Measurements from ENCODE around the gene NKD1.

NKD1 gene

DNA sequence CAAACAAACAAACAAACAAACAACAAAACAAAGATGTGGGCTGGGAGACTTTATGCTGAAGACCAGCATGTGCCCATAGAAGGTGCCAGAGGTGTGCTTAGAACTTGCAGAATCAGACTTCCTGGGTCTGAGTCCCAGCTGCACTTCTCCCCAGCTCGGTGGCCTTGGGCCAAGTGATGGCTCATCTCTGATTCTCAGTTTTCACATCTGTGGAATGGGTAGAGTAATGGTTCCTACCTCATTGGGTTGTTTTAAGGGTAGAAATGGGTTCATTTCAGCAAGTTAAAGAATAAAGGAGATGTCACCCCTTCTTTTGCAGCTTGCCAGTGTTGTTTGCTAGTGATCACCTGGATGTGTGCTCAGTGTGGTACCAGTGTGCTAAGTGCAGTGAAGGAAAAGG is 10.7 kb downstream of the NKD1 start:
- DNase-seq (ENCODE audit: low spot score), result no peak

DNA sequence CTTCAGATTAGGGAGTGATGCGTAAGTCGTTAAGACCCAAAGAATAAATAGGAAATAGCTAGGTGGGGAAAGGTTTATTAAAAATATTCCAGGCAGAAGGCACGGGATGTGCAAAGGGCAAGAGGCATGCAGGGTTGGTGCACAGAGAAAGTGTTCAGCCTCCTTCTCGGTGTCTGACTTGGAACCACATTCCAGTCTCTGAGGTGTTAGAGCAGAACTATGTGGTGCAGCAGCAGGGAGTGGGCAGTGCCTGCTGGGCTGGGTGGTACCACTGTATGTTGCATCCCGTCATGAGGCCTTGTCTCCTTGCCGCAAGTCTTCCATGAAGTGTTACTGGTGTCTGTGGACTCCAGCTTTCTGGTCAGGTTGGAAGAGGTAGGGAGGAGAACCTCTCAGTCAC is 11.1 kb downstream of the NKD1 start:
- DNase-seq (ENCODE audit: low spot score), result no peak

DNA sequence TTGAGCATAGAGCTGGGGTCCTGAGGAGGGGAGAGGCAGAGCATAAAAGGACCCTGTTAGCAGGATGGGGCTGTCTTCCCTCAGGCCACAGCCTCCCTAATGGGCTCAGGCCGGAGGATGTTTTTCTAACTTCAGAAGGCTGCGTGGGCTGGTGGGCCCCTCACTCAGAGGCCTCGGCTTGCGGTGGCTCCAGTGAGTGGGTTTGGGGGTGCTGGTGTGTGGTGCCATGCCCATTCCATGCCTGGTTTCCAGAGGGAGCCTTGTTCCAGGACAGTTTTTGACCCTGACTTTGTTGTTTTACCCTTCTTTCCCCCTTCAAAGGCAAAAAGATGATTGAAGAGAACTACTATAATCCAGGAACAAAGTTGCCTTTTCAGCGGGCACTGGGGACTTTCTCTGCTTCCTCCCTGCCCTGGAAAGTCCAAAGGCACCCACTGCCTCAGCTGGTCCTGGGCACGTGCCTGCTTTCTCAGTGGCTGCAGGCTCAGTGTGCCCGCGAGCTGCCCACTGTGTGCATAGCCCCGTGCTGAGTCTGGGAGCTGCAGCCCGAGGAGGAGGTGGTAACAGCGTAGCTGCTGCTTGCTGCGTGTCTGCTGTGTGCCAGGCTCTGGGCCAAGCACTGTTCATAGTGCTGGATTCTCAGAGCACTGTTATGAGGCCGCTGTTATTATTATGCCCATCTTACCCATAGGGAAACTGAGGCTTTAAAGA is 11.8 kb downstream of the NKD1 start:
- DNase-seq (ENCODE audit: low spot score), result no peak

DNA sequence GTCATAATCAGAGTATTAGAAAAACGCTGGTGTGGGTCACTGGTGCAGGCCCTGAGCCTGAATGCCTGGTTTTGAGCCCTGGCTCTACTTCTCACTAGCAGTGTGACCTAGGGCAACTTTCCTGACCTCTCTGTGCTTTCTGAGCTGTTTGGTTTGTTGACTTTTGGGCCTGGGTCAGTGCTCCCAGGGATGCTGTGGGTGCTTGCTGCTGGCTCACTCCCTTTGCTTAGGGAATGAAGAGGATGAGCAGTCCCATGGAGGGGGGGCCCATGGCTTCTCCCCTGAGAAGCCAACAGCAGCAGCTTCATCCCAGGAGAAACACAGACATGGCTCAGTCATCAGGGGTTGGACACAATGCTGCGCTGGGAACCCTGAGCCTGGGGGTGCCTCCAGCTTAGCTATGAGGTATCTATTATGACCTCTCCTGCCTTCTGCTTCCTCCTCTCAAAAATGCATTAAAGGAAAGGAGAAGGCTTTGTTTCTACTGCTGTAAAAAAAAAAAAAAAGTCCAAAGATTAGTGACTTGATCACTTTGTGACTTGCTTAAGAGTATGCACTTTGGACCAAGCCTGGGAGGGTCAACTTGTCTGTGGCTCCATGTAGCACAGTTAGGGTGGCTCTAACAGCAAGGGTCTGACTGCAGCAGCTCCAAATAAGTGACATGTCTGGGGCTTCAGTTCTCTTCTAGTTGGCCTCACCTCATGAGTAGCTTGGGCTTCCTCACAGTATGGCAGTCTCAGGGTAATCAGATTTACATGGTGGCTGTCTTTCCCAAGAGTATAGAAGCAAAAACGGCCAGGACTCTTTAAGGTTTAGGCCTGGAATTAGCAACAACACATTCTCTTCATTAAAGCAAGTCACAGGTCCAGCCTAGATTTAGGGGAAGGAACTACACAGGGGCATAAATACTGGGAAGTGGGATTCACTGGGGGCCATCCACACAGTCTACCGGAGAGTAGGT is 13.0 kb downstream of the NKD1 start:
- no peak for DNase-seq (ENCODE audit: low spot score)

DNA sequence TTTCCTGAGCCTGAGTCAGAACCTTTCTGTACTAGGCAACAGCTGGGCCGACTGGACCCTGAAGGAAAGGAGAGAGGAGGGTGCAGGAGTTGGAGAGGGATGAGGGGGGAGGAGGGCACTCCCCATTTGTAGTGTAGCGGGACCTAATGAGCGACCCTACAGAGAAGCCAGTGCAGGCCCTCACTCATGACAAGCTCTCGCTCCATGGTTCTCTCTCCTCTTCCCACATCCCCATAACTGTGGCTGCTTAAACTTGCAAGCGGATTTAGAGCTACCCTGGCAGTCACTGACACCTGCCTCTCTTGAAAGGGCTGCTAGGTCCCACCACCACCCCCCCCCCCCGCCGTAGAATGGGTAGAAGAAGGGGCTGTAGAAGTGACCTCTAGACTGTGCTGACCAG is 14.5 kb downstream of the NKD1 start:
- no peak for DNase-seq (ENCODE audit: low spot score)

DNA sequence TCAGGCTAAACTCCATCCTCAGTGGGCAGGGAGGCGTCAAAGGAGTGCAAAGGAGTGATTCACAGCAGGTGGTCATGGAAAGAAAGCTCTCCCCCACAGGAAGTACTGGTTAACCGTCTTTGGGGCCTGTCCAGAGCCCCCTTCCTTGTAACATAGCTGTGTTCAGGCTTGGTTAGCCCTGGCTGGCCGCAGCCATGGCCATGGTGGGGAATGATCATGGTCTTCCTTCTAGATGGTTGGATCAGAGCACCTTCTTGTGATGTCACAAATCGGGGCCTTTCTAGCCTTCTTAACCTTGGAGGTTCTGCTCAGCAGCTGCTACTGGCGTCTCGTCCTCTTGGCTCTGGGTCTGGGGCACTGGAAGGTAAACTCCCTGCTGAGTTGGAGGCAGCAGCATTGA is 15.8 kb downstream of the NKD1 start:
- DNase-seq (ENCODE audit: low spot score), result no peak

DNA sequence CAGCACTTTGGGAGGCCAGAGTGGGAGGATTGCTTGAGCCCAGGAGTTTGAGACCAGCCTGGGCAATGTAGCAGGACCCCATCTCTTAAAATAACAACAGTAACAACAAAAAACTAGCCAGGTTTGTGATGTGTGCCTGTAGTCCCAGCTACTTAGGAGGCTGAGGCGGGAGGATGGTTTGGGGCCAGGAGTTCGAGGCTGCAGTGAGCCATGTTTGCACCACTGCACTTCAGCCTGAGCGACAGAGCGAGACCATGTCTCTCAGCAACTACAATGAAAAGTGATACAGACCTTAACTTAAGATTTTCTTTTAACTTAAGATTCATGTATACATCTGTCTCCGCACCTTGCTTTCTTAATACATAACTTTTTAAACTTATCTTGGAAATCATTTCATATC is 17.2 kb downstream of the NKD1 start:
- DNase-seq (ENCODE audit: low spot score), result no peak

DNA sequence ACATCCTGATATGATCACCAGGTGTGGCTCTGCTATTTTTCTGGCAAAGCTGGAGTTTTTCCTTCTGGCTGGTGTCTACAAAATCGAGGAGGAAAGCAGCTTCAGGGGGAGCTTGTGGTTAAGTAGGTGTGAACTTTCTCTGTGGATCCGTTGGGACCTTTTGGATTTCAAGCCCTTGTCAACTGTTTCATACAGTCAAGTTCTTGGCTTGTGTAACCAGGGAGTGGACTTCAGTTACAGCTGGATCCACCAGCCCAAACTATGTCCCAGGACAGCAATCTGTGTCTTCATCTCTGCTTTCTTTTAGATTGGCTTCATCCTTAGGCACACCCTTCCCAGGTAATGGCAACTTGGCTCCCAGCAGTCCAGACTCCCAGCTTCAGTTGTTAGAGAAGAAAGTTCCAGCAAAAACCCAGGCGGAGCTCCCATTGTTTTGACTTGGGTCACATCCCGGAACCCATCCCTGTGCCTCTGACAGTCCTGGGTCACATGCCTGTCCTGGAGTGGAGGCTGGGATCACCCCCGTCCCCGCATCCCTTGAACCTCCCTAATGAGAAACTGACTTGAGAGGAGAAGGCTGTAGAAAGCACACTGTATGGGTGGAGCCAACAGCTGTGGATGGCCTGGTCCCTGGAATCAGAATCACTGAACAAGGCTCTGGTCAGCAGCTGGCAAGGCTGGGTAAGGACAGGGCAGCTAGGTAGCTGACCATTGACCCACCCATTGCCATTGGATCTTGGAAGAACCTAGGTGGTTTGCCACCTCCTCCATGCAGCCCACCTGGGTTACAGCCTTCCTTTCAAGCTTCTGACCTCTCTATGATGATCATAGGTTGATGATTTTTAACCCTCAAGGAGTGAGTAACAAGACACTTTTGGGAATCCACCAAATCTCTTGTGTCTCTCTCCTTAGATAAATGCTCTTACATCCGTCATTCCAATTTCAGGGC is 18.1 kb downstream of the NKD1 start:
- DNase-seq (ENCODE audit: low spot score), result no peak

DNA sequence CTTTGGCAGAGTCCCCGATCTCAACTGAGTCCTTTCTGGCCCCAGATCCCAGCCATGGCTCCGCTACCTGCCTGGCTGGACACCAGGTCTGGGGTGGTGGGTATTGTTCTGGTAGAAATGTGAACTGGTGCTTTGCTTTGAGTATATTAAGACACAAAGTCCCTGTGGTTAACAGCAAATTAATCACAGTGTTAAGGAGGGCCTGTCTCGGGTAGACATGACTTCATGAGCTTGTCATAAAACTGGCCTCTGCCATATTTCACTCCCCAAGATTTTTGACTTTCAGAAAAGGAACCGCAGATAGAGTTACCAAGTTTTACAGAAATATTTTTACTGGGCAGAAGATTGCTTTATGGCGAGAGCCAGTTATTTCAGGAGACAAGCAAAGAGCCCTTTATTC is 19.5 kb downstream of the NKD1 start:
- DNase-seq (ENCODE audit: low spot score), result no peak

DNA sequence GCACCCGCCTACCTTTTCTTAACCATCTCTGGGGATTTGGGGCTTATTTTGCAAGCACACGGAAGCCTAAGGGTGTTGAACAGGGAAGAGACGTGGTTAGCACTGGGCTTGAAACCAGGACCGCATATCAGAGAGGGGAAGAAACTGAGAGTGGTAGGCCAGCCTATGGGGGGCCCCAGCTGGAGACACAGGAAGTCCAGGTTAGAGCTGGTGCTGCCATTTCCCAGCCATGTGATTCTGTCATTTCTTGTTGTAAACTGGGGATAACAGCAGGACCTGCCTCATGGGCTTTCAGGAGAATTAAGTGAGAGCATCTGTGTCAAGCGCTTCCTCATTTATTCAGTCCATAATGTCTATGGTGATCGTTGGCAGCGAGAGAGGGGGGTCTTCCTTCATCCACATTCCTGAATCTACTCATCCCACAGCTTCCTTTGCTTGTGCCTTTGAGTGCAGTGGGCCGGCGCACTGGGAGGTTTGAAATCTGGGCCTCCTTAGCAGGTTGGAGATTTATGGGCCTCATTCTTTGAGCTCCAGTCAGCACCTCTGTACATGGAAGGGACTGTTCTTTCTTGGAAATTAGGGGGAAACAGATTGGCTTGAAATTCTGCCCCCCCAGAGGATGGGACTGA is 20.1 kb downstream of the NKD1 start:
- no peak for DNase-seq (ENCODE audit: low spot score)

DNA sequence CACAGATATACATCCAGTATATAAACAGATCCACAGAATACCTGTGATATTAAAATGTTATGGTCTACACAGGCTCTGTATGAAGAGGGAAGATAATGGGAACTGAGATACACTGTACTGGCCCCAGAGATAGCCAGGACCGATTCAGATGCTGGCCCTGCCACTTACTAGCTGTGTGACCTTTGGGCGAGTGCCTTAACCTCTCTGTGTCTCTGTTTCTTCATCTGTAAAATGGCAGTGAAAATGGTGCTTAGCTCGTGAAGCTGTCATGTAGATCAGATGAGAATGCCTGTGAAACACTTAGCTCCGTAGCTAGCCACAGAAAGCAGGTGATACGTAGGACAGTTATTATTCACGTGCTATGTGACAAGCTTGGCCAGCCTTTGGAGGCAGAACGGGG is 22.2 kb downstream of the NKD1 start:
- DNase-seq (ENCODE audit: low spot score), result no peak

DNA sequence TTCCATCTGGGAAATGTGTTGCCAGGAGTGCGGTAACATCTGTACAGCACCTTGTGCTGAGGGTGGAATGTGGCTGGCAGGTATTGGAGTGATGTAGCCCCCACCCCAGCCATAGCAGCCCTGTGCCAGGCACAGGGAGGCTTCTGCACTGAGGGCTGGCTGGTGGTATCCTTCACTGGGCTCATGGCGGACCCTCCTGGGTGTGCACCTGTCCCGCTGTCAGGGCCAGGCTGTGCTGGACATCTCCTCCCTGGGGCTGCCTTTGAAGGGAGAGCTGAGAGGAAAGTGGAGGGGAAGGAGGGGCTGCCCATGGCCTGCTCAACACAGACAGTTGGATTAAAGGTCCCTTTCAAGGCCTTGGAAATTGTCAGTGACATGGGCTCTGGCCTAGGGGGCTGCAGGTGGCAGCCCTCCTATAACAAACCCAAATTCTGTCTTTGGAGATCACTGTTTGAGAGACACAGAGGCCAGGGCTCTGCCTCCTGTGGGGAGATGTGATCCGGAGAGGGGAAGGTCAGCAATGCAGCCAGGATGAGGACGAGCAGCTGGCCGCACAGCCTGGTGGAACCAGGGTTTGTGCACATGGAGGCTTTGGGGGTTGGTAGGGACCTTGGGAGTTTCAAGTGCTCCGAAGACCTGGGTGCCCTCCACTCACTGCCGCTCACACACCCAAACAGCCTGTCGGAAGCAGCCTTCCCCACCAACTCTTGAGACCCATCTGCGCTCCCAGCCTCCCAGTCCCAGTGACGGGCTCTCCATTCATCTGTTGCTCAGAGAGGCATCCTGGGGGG is 22.8 kb downstream of the NKD1 start:
- DNase-seq (ENCODE audit: low spot score), result no peak

DNA sequence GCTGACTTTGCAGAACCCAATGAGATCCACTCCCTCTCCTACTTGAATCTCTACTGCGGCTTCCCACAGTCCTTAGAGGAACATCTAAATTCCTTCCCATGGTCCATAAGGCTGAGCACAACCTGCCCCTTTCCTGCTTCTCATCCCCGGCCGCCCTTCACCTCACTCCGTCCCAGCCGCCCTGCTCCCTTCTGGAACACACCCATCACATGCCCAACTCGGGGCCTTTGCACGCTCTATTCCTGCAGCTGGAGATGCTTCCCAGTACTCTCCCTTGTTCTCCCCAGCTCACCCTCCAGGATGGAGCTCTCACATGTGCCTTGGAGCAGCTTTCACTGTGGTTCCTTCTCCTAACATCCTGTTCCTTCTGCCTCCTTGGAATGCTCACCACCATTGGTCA is 23.6 kb downstream of the NKD1 start:
- no peak for DNase-seq (ENCODE audit: low spot score)

DNA sequence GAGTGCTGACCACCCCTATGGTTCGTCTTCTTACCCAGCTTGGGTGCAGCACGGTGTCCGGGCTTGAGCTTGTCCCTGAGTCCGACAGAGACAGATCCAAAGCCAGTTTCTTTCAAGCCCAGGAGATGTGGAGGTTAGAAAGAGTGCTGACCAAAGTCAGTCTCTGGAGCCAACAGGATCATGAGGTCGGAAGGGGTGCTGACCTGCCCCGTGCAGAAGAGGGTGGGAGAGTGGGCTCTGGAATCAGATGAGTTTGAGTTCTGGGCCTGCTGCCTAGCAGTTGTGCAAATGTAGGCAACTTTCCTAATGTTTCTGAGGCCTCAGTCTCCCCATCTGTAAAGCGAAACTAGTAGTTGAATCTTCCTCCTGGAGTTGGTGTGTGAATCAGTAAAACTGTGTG is 24.5 kb downstream of the NKD1 start:
- no peak for DNase-seq (ENCODE audit: low spot score)

DNA sequence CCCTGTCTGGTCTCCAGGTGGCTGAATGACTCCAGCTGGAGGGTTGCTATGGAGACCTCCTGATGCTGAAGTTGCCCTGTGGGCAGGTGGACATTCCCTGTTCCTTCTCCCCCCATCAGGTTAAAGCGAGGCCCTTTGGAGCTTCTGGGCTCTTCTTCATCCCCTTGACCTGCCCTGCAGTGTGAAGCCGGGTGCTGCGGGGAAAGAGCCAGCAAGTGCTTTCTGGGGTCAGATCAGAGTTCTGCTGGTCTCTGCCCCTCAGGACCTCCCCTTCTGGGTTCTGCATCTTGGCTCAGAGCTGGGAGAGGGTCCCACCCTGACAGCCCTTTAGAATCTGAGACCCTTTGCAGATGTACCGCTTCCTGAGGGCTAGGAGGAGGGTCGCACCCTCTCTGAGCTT is 25.1 kb downstream of the NKD1 start:
- DNase-seq (ENCODE audit: low spot score), result no peak

DNA sequence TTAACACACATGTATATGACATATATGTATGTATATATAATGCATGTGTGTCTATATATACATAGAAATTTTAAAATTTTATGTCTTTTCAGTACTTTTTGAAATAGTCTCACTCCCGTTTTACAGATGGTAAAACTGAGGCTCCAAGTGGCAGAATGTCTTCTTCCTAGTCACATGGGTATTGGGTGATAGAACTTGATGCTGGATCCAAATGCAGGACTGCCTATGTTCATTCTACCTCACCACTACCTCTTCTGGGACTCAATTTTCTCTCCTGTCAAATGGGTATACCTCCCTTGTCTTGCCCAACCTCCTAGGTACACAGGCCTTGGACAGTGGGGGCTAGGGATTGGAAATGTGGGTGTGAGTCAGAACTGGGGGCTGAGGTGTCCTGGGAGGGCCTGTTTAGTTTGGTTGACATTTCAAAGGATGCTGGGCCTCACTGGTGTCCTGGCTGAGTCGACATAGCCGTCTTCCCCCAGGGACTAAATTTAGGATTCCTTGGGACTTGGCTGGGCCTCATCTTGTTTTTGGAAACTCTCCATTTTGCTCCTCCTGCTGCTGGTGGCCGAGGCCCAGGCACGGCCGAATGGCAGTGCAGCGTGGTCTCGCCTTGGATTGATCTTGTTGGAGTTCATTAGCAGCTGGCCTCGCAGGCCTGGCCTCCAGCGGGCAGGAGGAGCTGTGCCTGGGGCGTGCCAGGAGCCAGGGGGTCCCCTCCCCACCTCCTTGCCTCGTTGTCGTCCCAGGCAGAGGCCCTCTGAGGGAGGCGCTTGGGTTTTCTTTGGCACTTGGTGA is 25.9 kb downstream of the NKD1 start:
- DNase-seq (ENCODE audit: low spot score), result no peak

DNA sequence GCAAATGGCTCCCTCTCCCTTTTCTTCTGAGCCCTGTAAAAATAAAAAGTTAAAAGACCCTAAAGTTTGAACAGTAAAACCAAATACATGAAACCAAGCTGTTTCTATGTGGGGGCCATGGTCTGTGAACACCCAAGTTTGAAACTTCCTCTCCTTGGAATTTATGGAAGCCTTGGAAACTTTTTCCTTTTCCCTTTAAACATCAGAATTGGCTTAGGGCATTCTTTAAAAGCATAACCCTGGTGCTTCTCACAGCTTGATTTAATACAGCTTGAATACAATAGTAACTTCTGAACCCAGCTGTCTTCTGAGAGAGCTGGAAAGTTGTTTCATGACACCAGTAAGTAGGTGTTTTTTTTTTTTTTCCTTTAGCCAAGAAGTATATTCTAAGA is 26.5 kb downstream of the NKD1 start:
- no peak for DNase-seq (ENCODE audit: low spot score)

DNA sequence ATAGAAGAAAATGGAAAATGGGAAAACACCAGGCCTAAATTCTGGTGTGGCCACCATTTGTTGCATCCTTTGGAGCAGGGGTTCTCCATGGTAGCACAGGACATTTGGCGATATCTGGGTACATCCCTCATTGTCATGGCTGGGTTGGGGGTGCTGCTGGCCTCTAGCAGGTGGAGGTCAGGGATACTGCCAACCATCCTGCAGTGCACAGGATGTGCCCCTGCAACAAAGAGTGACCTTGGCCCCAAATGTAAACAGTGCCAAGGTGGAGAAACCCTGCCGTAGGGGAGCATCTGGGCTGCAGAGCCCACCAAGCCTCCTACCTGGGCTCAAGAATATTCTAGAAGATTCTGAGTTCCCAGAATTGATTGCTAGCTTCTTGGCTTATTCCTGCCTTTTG is 27.5 kb downstream of the NKD1 start:
- no peak for DNase-seq (ENCODE audit: low spot score)

DNA sequence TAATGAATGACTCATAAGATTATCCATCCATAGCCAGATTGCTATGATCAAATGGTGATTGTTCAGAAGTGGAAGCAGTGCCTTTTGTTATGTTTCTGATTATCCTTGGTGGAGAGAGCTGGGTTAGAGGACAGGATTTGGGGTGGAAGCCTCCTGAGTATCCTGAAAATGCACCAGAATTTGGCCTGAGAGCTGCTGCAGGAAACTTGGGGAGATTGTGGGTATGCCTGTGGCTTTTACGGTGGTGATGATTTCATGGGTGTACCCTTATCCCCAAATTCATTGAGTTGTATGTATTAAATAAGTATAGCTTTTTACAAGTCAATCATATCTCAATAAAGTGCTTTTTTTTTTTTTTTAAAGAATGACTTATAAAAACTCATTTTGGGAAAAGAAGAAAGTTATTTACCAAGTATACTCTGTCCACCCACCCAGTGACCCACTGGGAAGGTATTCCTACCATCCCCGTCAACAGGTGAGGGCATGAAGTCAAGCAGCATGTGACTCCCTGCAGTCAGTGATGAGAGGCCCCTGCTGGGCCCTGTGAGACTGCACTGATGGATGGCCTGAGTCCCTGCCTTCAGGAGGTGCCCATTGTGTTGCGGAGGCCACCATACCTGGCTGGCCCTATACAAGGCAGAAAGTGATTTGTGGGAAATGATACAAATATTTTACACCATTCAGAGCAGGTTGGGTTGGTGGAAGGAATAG is 28.4 kb downstream of the NKD1 start:
- DNase-seq (ENCODE audit: low spot score), result no peak

DNA sequence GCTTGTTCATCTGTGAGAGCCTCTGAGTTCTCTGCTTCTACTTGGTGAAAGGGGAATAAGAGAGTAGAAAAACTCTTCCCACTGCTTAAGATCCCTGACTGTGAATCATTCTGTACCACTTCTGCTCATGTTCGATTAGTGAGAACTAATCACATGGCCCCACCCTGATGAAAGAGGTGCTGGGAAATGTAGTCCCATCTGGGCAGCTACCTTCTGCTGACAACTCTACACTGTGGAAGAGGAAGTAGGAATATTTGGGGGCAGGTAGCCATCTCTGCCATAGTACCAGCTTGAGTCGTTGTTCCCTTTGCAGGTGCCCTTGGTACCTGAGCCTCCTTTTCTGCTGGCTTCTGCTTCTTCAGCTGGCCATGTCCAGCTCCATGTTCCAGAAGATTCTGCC is 29.9 kb downstream of the NKD1 start:
- no peak for DNase-seq (ENCODE audit: low spot score)
